ENCODE results near the gene DPYSL5. TPM values are rescaled to one million over a fixed set of nuclear protein-coding genes. Genes with fewer than 3 reads are reported as not detected.

DPYSL5 gene
- total and polyA plus RNA-seq, 9 of the 15 experiments (the other 6 are each of a cell fraction or from before 2014, with no cell fraction given): 0.06 TPM; not detected in 8

GRCh38 chr2:26971911-26972786 is 124.2 kb downstream of the DPYSL5 start:
- Histone ChIP-seq H3K4me1 (replicated peaks in 1 of 2; ENCODE audit: control insufficient read depth in 2 of 2, insufficient read depth in 2 of 2, low read length in 2 of 2) (peaks cover 34 to 44% of the 10 kb centered on the region in 2 experiments), H3K27me3 (ENCODE audit: control insufficient read depth in 2 of 2, insufficient read depth in 2 of 2, low read length in 2 of 2) (peaks cover 5% of the 10 kb centered on the region in 2 experiments; a peak in 1 of 5 replicates), H3K36me3 (ENCODE audit: control insufficient read depth, insufficient read depth, low read length) (peaks cover 3% of the 10 kb centered on the region; the same call in 1 of the 3 replicates), H3K9me3 (replicated peaks; ENCODE audit: control insufficient read depth, insufficient read depth, low read depth, low read length) (no peaks in the 10 kb centered on the region), H4K20me1 (replicated peaks; ENCODE audit: control insufficient read depth, insufficient read depth, low read length) (0 out of 2 replicates have a peak, but pooled peaks cover 1% of the 10 kb centered on the region), H2AFZ (ENCODE audit: low read depth, low read length) (peak overlapping the region; percentile 74), H3K4me3 (peak overlapping the region; percentile 72), H3K9me1 (ENCODE audit: control insufficient read depth, insufficient read depth, low read length) (no peaks in the 10 kb centered on the region), H3K79me2 (ENCODE audit: control insufficient read depth, insufficient read depth, low read length) (peaks cover 68% of the 10 kb centered on the region), H3K27ac (ENCODE audit: extremely low read depth, low read depth, low read length) (peak overlapping the region; percentile 82), H3K9ac (ENCODE audit: insufficient read depth in 1 of 2, low read depth in 2 of 2, low read length in 2 of 2) (peak overlapping the region; percentile 85 to 92; a peak in 3 of 4 replicates), H3K4me2 (ENCODE audit: insufficient read depth, low read length) (peak overlapping the region; percentile 96)
- intact Hi-C loops (cut with micrococcal nuclease): loop anchor here (2.0 kb wide), 2 partner anchors 35 to 45 kb away; no protein-coding TSS in a partner anchor
- in situ Hi-C loops (cut with MboI): no loop called here
- 9% methylated on average over 9 of the region's 9 CpGs for WGBS (ENCODE audit: insufficient coverage, low coverage, missing lambda C conversion rate)
- CTCF ChIA-PET (ENCODE audit: low intra/inter-chr PET ratio): no interaction called here
- peak; percentile 52 for FAIRE-seq
- peak; percentile 5 for ATAC-seq
- DNase-seq (ENCODE audit: extremely low read depth in 1 of 4, low spot score in 3 of 4): peak in 2 of 4 experiments; percentile 37 to 46
- POLR2A ChIA-PET: interaction anchor here (0.6 to 2.1 kb wide), 11 partner anchors 10 to 100 kb away, joined by 3 to 13 read pairs (median 4); partner anchors contain the start of gene OST4
- BruUV-seq (replicated peaks): TSS peak; percentile 40
- TF ChIP-seq EP400 (IDR thresholded peaks at IDR 0.05) (peak; percentile 32; the same call in 1 of the 2 replicates), TCF7 (IDR thresholded peaks at IDR 0.05; ENCODE audit: borderline replicate concordance) (no peak), KAT7 (CRISPR knock-in tag; IDR thresholded peaks at IDR 0.05; ENCODE audit: borderline replicate concordance) (no peak), CEBPG (CRISPR knock-in tag; IDR thresholded peaks at IDR 0.05) (no peak), CEBPG (tag; conservative IDR thresholded peaks at IDR 0.05 in 1 of 2, IDR thresholded peaks at IDR 0.05 in 1 of 2) (0 out of 4 replicates have a peak, but pooled peaks of 1 of the 2 experiments have one; percentile 6), HOXB6 (CRISPR knock-in tag; IDR thresholded peaks at IDR 0.05; ENCODE audit: borderline replicate concordance) (no peak), TEAD4 (IDR thresholded peaks at IDR 0.05; ENCODE audit: low read length) (0 out of 2 replicates have a peak, but pooled peaks have one; percentile 20), TEAD4 (CRISPR knock-in tag; IDR thresholded peaks at IDR 0.05; ENCODE audit: borderline replicate concordance) (no peak), PREB (CRISPR knock-in tag; IDR thresholded peaks at IDR 0.05) (0 out of 2 replicates have a peak, but pooled peaks have one; percentile 12), MNT (conservative IDR thresholded peaks at IDR 0.05) (peak in 1 of 2 experiments; percentile 25; a peak in 1 of 4 replicates), PKNOX1 (IDR thresholded peaks at IDR 0.05) (0 out of 2 replicates have a peak, but pooled peaks have one; percentile 26), DPF2 (IDR thresholded peaks at IDR 0.05) (0 out of 2 replicates have a peak, but pooled peaks have one; percentile 22), RCOR1 (IDR thresholded peaks at IDR 0.05; ENCODE audit: borderline replicate concordance in 1 of 2, low read depth in 2 of 2, low read length in 2 of 2) (peak in 1 of 2 experiments; percentile 27; a peak in 1 of 4 replicates), SMC3 (conservative IDR thresholded peaks at IDR 0.05; ENCODE audit: insufficient read depth, low read depth, low read length) (no peak), TCF3 (CRISPR knock-in tag; IDR thresholded peaks at IDR 0.05) (0 out of 2 replicates have a peak, but pooled peaks have one; percentile 17)

All from K562 (cell line).